Right renal pelvis (tissue), 4 donors: ENCODE results near the gene LITAFD. TPM values are rescaled to one million over a fixed set of nuclear protein-coding genes. Genes with fewer than 3 reads are reported as not detected.

Source experiments
- DNase-seq, 4 donors: peaks; one replicate each; pipeline ENCODE4 v3.0.0-alpha.2; 2013; ENCODE audit warnings: low read depth in 4 of 4, low spot score in 3 of 4, missing footprints in 1 of 4
- polyA plus RNA-seq, 4 donors: library from polyadenylated mRNA; unstranded; fragments of 120-200 nt; gene quantifications; one replicate each; pipeline ENCODE4 v1.2.1, GENCODE V29; 2013; ENCODE audit not compliant: insufficient read length in 4 of 4

Gene LITAFD
- polyA plus RNA-seq, 4 donors = 0.20 TPM; not detected in 3

DNA sequence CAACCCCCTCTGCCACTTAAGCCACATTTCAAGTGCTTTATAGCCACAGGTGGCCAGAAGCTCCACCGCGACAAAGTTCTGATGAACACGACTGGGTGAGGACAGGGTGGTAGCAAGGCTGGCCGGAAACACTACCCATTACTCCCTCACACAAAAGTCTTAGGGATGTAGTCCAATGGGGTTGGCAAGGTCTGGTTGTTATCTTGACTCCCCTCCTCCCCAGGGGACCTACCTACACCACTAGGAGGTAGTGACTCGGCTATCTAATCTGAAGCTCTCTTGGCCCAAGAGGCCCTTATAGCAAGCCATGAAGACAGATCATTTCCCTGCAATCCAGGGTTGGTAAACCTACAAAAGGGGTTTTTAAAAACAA is 8.4 kb downstream of the LITAFD start:
- DNase-seq = no peak

DNA sequence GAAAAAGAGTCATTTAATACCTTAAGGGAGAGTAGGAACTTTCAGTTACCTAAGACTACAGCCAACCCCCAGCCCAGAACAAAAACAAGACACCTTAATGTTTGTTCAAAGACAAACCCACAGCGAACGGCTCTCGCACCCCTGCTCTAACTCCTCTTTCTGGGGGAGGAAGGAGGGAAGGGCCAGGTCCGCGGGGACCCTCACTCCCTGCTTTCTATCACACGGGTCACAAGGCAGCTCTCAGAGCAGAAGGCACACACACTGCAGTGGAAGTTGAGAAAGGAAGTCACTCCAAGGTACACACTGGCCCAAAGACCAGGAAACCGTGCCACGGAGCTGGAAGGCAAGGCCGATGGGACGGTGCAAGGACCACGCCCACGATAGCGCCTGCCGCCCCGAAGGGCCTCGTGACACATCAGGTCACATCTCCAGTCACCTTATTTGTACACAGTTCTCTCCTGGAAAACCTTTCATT is 10.0 kb downstream of the LITAFD start:
- DNase-seq = no peak

DNA sequence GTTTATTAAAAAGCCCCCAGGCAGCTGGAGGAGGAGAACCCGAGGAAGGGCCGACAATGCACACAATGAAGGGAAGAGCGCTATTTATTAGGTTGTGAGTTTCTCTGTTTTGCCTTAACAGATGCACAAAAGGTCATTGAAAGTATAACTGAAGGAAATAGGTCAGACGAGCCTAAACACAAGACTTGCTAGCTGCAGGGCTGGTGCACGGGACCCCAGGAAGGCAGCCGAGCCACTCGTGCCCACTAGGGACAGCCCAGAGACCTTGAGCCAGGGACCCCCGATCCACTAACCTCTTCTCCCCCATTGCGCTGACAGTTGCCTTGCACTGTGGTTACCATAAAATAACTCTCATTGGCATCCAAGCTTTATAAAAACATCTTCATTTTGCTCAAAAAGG is 11.3 kb downstream of the LITAFD start:
- DNase-seq = no peak

DNA sequence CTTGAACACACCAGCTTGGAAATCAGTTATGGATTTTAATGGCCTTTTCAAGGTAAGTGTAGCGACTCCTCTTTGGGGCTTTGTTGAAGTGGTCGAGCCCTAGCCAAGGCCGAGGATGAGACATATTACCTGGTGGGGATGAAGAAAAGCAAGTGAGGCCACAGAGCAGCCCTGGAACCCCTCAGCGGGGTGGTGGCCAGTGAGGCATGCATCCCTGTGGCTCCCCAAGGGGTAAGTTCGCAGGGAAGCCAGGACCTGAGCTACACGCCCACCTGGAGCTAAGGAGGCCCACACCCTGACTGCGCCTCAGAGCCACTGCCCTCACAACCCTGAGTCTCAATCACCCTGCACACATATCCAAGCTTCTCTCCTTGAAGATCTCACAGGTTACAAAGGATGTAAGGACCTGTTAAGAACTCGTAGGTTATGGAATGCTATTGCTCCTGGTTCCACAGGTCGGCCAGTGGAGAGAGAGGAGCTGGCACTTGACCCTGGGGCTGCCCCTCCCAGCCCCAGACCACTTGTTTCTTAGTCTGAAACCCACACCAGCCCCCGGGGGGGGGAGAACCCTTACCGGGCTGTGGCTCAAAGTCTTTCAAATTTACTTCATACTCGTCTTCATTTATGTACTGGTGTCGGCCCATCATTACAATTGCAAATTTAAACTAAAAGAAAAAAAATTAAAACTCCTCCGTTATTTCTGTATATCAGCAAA is 12.0 kb downstream of the LITAFD start:
- no peak for DNase-seq

DNA sequence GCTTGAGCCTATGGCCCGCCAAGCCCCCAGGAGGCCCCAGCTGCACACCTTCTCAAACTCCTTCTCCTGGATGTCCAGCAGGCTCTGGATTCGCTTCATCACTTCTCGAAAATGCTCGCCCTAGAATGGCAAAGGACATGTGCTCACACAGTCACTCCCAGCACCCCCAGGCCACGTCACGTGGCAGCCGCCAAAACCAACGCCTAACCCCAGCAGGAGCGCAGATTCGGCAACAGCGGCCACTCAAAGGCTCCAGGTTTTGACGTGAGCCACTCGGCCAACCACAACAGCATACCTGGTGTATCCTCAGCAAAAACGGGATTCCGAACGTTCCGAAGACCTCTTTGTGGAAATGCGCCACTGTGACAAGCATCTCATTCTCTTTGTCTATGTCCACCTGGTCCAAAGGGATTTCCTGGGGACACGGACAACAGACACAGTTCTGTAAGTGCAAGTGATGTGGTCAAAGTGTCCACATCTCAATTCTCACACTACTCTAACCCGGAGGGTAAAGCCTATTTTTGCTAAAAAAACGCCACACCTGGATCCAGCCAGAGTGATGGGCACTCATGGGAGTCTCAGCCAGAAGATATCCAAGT is 12.7 kb downstream of the LITAFD start:
- DNase-seq = no peak

DNA sequence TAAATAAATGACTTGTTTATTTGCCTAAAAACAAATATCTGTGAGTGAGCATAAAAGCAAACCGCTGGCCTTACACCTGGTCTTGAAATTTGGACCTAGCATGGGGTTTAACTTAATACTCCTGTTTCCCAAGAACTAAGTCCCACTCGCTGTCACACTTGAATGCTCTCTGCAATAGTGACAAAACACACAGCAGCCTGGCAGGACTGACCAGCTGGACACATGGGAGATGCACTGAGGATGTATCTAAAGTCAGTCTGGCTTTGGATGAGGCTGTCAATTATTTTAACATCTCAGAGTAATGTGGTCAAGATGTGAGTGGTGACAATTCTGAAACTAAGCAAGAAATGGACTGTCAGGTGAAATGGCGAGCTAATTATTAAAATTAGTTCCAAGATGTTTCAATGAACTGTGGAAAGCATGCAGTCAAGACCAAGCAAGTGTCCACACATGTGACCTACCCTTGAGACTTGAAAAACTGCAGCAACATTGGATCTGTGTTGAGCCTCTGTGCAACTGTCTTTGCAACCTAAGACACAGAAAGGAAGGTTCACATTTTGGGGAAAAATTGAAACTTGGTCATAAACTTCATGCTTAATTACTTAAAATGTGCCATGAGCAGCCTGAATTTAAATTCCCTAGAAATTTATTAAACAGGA is 16.6 kb downstream of the LITAFD start:
- no peak for DNase-seq

DNA sequence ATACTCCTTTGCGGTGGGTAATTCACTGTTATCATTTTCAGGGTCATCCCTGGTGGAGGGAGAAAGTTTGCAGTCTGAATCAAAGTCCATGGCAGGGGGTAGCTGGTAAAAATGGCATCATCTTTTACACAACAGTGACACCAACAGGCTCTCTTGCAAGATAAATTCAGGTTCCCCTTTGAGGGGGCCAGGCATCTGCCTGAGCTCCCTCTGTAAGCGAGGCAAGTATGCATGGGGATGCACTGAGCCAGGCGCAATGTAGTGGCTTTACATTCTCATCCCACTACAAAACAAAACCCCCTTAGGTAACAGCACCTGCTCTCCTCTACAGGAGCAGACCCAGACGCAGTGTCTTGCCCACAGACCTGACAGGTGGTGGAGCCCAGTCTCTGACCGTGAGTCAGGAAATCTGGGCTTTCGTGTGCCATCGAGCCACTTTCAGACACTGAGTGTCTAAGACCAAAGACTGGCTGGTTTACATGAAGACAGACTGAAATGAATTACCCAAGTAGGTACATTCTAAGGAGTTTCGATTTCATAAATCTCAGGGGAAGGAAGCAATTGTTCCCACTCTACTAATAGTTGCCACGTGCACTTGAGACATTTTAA is 17.7 kb downstream of the LITAFD start:
- no peak for DNase-seq

DNA sequence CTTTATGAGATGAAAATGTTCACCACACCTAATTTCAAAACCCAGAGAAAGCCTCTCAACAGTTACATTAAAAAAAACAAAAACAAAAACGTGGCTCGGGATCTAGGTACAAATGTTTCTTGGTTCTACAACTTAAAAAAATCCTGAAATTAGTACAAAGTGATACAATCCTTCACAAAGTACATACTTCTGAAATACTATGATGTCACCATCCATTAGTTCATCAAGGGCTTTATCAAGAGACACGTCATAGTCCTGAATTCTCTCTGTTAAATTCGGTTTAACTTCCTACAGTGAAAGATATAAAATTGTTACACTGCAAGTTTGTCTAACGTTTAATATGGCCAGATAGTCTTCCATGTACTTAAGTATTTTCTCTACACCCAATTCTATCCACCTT is 18.2 kb downstream of the LITAFD start:
- no peak for DNase-seq

DNA sequence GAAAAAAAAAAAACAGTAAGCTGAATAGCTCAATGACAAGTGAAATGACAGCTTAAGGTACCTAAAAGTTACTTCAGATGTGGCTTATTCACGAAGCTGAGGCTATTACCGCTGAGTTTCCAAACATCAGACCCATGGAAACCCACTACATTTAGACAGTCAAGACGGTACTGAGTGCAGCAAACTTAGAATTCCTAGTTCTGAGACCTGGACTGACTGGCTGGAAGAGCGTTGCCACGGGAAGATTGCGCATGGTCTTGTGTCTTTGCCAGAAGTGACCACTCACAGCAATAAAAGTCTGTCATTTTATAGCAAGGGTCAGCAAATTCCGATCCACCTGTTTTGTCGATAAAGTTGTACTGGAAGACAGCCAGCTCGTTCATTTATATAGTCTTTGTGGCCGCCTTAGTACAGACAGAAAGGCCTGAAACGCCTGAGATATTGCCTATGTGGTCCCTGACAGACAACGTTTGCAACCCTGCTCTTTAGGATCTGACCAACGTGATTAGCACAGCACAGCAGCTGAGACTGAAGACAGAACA is 19.2 kb downstream of the LITAFD start:
- DNase-seq = no peak

DNA sequence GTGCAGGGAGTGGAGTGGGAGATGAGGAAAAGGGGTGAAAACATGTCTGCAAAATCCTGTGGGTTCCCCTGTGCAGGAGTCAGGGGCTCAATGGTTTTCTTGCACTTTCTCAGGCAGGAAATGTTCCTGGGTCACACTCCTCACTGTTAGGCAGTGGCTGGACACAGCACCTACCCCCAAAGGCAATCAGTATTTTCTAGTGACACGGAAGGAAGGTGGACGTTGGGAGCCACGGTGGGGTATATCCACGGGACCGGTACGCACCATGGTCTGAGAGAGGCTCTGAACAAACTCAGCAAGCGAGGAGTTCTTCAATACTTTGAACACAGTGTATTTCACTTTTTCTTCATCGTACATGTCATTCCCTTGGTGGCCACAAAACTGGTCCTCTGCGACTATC is 20.9 kb downstream of the LITAFD start:
- no peak for DNase-seq

DNA sequence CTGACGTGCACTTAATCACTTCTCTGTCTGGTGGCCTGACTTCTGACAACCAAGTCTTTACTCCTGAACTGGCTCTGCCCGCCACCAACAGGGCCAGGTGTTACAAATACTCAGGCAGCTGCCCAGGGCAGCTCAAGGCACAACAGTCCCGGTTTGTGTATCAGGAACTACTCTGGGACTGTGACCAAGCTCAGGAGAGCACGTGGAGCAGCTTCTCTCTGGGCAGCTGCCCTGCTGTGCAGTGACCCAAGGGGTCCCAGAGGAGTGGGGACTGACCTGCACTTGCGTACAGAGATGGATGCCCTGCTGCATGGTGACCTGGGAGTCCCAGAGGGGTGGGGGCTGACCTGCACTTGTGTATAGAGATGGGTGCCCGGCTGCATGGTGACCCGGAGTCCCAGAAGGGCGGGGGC is 21.9 kb downstream of the LITAFD start:
- DNase-seq = no peak

DNA sequence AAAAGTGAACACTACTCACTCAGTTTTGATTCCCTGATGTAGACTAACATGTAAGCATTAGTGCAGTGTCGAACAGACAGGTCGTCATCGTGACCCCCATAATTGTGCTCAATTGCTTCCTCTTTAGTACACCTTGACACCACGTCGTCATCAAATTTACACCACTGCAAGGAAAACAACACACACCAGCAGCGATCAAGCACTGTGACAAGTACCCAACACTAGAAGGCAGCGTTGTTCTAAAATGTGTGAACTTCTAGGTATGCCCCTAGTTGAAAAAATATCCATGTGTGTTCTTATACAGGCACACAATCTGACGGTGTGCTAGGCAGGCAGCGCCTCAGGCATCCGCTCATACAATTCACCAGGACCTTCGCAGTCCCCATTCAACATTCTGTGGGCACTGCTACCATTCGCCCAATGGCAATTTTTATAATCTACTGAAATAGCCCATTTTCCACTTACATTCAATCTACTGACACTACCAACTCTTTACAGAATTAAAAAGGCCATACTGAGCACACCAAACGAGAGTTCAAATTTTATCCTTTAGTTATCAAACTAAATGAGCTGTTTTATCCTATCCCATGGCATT is 23.1 kb downstream of the LITAFD start:
- DNase-seq = no peak

DNA sequence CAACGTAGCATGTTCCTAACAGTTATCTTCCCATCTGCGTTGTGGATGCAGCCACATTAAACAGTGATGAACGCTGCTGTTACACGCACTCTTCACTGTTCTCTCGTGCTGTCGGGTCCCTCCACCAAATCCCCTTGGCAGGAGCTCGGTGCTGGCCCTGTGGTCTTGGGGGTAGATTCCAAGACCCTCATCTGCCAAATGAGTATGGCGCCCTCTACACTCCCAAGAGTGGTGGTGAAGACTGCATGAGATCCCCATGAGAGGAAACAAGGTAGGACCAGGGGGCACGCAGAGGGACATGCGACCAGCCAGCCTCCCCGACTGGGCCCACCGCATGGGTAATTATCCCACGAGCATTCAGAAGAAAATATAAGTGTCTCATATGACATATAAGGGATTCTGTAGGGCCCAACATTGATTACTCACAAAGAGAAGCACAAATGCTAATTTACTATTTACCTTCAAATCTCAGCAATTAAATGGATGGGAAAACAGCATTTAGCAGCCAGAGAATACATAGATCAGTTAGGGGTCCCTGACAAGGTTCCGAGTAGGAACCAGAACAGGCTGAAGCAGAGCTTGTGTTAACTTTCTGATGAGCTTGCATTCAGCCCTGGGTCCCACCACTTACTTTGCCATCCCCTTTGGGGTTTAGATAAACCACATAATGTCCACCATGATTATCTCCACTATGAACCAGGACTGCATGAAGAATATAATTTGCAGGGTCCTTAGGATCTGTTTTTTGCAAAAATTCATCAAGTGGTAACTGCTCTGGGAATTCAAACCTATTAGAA is 23.8 kb downstream of the LITAFD start:
- no peak for DNase-seq

DNA sequence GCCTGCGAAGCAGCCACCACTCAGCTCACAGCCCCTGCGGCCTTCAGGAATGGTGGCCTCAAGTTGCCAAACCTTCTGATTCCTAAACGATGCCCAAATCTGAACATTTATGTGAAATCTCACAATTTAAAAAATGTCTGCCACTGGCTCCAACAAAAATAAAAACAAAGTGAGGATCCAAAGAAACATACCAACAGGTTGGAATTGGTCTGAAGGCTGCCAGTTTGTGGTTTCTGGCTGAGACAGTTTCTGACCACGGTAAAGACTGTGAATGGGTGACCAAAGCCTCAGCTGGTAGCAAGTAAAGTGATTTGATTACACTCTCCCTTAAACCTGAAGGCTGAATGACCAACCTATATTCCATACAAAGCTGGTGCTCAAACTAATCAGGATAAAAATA is 24.9 kb downstream of the LITAFD start:
- no peak for DNase-seq

DNA sequence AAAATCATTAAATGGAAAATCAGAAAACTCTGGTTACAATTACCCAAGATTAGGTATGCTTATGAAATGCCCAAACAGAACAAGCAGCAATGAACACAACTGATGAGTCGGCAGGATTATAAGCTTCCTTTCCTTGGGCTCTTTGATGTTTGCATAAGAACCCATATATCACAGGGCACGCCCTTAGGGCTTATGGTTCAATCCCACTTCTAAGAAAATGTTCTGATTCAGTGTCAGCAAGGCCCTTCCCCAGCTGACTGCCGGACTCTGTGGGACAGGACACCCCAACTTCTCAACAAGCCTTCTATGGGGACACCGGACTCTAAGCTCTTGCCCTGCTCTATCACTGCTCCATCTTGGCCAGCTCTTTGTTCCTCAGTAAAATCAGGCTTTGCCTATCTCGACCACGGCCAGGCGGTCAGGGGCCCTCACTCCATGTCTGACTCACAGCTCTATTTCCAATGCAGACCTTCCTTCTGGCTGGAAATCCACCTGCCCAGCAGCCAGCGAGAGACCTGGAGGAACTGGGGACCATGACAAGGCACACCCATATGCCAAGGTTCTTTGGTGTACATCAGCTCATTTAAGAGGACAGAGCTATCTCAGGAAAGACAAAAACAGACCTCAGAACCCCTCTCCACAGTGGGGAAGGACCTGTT is 26.8 kb downstream of the LITAFD start:
- no peak for DNase-seq

DNA sequence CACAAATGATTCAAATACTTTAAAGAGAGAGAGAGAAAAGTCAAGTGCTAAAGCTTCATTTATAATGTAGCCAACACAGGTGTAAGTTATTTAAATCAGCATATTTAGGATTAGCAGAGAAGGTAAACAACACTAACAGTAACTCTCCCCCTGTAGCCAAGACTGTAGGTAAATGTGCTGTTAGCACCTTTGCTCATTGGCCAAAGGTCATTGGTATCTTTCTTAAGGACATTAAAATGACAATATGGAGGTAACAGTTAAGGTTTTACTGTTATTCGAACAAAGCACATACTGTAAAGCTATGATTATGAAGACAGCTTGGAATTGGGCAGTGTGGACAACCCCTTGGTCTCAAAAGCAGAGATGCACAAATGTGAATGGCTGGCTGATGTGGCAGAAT is 28.7 kb downstream of the LITAFD start:
- DNase-seq = no peak

DNA sequence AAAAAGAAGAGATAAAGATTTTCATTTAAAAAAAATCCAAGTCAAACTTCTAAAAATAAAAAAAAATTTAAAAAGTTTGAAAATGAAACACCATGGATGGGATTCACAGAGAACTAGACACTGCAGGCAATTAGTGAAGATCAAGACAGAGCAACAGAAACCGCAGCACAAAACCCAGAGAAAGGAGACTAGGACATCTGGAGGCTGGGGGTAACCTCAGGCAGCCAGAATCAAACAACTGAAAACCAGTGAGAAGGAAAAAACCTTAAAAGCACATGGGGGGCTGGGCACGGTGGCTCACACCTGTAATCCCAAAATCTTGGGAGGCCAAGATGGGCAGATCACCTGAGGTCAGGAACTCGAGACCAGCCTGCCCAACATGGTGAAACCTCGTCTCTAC is 30.6 kb downstream of the LITAFD start:
- no peak for DNase-seq

DNA sequence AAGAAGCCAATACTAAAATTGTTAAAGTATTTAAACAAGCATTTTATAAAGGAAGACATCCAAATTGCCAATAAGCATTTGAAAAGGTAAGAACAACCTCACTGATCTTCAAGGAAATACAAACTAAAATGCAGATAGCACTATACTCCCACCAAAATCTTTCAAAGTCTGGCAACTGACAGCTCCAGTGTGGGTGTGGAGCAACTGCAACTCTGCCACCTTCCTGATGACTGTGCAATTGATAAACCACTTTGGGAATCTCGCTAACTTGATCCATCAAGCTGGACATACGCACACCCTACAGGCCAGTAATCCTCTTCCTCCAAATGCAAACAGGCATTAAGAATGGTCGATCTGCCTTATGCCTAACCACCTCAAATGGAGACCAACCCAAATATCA is 31.9 kb downstream of the LITAFD start:
- no peak for DNase-seq

DNA sequence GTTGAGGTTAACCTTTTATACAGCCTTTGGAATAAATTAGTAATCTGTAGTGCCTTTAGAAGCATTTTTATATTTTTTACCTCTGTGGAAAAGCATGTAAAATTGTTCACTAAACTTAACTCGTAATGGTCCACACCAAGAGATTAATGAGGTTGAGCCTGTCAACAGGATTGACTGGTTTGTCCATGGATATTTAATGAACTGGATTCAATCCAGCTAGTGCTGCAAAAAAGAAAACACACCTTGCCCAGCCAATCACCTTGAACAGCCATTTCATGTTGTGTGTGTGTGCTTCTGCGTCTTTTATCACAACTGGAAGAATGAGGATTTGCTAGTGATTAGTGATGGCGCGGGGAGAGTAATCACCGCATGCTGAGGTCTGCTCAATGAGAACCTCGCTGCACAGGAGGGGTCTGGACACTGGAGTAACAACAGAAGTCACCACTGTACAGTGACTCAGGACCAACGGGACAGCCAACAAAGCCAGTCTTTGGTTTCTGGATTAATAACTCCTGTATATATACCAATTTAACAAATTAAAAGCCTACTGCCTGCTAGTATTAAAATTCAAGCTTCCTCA is 33.7 kb downstream of the LITAFD start:
- DNase-seq = no peak
